IMR-90 (cell line): ENCODE data around the gene RALGPS1.

ENCODE experiments used
- BHLHE40 ChIP-seq: fragments of 150-350 bp; IDR thresholded peaks from 2 replicates; pipeline ENCODE4 v1.6.1; 2016; ENCODE audit warnings: mild to moderate bottlenecking, low read depth, low read length
- CEBPB ChIP-seq: IDR thresholded peaks from 2 replicates; pipeline ENCODE4 v1.6.1; 2012; ENCODE audit warnings: low read depth, low read length, improper control_type of control experiment
- CTCF ChIP-seq: conservative IDR thresholded peaks from 2 replicates; pipeline ENCODE4 v1.5.1; 2012; ENCODE audit warnings: mild to moderate bottlenecking, low read depth, low read length, improper control_type of control experiment
- FOS ChIP-seq: fragments of 150-350 bp; IDR thresholded peaks from 2 replicates; pipeline ENCODE4 v1.6.1; 2016; ENCODE audit warnings: low read depth, low read length
- MAFK ChIP-seq: IDR thresholded peaks from 2 replicates; pipeline ENCODE4 v1.6.1; 2012; ENCODE audit warnings: low read depth, low read length, improper control_type of control experiment
- MXI1 ChIP-seq: IDR thresholded peaks from 2 replicates; pipeline ENCODE4 v1.6.1; 2012; ENCODE audit warnings: low read depth, mild to moderate bottlenecking, low read length, moderate library complexity, borderline replicate concordance
- NFE2L2 ChIP-seq: fragments of 150-350 bp; IDR thresholded peaks from 2 replicates; pipeline ENCODE4 v1.6.1; 2016; ENCODE audit warnings: low read depth, mild to moderate bottlenecking, low read length
- POLR2A ChIP-seq: IDR thresholded peaks from 2 replicates; pipeline ENCODE4 v1.6.1; 2012; ENCODE audit warnings: mild to moderate bottlenecking, low read depth, low read length
- RFX5 ChIP-seq: IDR thresholded peaks from 2 replicates; pipeline ENCODE4 v1.8.0; 2012; ENCODE audit warnings: low read depth, mild to moderate bottlenecking, low read length, moderate library complexity
- SMC3 ChIP-seq: fragments of 150-350 bp; IDR thresholded peaks from 2 replicates; pipeline ENCODE4 v1.6.1; 2016; ENCODE audit warnings: low read depth, mild to moderate bottlenecking, antibody characterized with exemption, low read length, moderate library complexity
- USF2 ChIP-seq: fragments of 150-350 bp; IDR thresholded peaks from 2 replicates; pipeline ENCODE4 v1.6.1; 2017; ENCODE audit warnings: mild to moderate bottlenecking, antibody characterized with exemption, low read length, low read depth

- TF ChIP-seq MXI1 (no peak), BHLHE40 (no peak), NFE2L2 (no peak), CEBPB (no peak), CTCF (no peak), USF2 (no peak), SMC3 (no peak), POLR2A (no peak), MAFK (no peak), FOS (no peak), RFX5 (no peak)
These were observed 4.6 kb downstream of the RALGPS1 start for GRCh38 chr9:126919193-126919592.
